GM19467 (cell line): ENCODE measurements around the gene CD209.
"Not testable (repeated sequence)": the region's sequence is repeated elsewhere in the genome, so short reads cannot be mapped to it uniquely, and the experiment has no call there.

Experiments used
- ATAC-seq: cut with Tn5 transposase; IDR thresholded peaks from one replicate; pipeline ENCODE4 v1.9.1; 2021; ENCODE audit warnings: mild to moderate bottlenecking, moderate library complexity; ENCODE audit not compliant: unreplicated experiment

The CD209 gene

GRCh38 chr19:7771072-7771471, 23.7 kb upstream of the CD209 start:
- no peak for ATAC-seq

- no peak for ATAC-seq
Observed at GRCh38 chr19:7769171-7769570, 21.8 kb upstream of the CD209 start.

GRCh38 chr19:7767487-7767886, 20.2 kb upstream of the CD209 start:
- no peak for ATAC-seq

- ATAC-seq, result no peak
Observed at GRCh38 chr19:7766535-7766934, 19.2 kb upstream of the CD209 start.

GRCh38 chr19:7765043-7765442, 17.7 kb upstream of the CD209 start:
- ATAC-seq, result not testable (repeated sequence)

- not testable (repeated sequence) for ATAC-seq
Observed at GRCh38 chr19:7764157-7764556, 16.8 kb upstream of the CD209 start.

- no peak for ATAC-seq
Observed at GRCh38 chr19:7763696-7764095, 16.4 kb upstream of the CD209 start.

GRCh38 chr19:7762719-7763293, 15.5 kb upstream of the CD209 start, which contains the start of gene CLEC4M:
CLEC4M (plus strand) TSS chr19:7763243; CDS start chr19:7763267, 24 bp downstream.
- no peak for ATAC-seq

GRCh38 chr19:7759156-7759555, 11.8 kb upstream of the CD209 start:
- no peak for ATAC-seq

GRCh38 chr19:7757358-7757757, 10.0 kb upstream of the CD209 start:
- no peak for ATAC-seq

- ATAC-seq, result no peak
Observed at GRCh38 chr19:7756258-7756657, 8.9 kb upstream of the CD209 start.

GRCh38 chr19:7751157-7751783, 3.9 kb upstream of the CD209 start:
- no peak for ATAC-seq

GRCh38 chr19:7748756-7749155, 1.4 kb upstream of the CD209 start:
- ATAC-seq, result no peak

- ATAC-seq, result no peak
Observed at GRCh38 chr19:7748171-7748570, 837 bp upstream of the CD209 start.

- ATAC-seq, result not testable (repeated sequence)
Observed at GRCh38 chr19:7746306-7746705, 1.0 kb downstream of the CD209 start.

GRCh38 chr19:7744871-7745650, 2.3 kb downstream of the CD209 start:
- no peak for ATAC-seq

GRCh38 chr19:7744199-7744786, 3.0 kb downstream of the CD209 start:
- ATAC-seq, result no peak

GRCh38 chr19:7743425-7743841, 3.9 kb downstream of the CD209 start:
- ATAC-seq, result no peak

GRCh38 chr19:7742991-7743390, 4.3 kb downstream of the CD209 start:
- no peak for ATAC-seq

GRCh38 chr19:7742575-7742974, 4.8 kb downstream of the CD209 start:
- ATAC-seq, result no peak

GRCh38 chr19:7740682-7741054, 6.7 kb downstream of the CD209 start:
- ATAC-seq, result no peak
